PC-9 (cell line): ENCODE results near the gene BCL6.

Experiments used
- CTCF ChIP-seq: fragments of 200-600 bp; sonication (generic); conservative IDR thresholded peaks from 2 replicates; pipeline ENCODE4 v1.6.1; 2017; ENCODE audit warnings: mixed run types, antibody characterized with exemption, mild to moderate bottlenecking, moderate library complexity
- EZH2 ChIP-seq: fragments of 200-600 bp; sonication (generic); IDR thresholded peaks from 2 replicates; pipeline ENCODE4 v1.8.0; 2017; ENCODE audit warnings: antibody characterized with exemption, low read depth

DNA sequence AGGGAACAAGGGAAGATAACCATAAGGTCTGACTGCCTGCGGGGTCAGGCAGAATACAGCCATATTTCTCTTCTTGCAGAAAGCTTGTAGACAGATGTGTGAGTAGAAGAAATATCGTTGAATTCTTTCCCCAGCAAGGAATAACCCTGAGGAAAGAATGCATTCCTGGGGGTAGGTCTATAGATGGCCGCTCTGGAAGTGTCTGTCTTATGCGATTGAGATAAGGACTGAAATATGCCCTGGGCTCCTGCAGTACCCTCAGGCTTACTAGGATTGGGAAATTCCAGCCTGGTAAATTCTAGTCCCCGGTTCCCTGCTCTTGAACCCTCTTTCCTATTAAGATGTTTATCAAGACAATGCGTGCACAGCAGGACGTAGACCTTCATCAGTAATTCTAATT is 59.3 kb downstream of the BCL6 start:
- TF ChIP-seq CTCF (no peak), EZH2 (no peak)
